ENCODE results near the gene CARS1.

DNA sequence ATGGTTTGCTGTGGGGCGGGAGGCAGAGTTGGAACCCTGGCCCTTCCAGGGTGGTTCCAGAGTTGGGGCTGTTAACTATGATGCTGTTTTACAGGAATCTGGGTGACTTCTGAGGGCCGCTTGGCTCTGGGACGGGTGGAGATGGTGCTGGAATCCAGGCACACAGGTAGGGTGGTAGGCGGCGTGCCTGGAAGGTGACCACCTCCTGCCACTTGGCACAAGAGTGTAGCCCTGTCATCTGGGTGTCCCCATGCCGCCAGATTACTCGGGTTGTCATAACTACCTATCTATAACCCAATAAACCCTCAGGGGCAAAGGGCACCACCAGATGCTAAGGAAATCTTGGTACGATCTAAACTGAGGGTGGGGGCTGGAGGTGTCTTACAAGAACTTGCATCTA, 1.3 kb downstream of the CARS1 start:
- TF ChIP-seq SPI1 (IDR thresholded peaks at IDR 0.05; ENCODE audit: borderline replicate concordance, low read depth), result no peak
- TF ChIP-seq CTCF (IDR thresholded peaks at IDR 0.05; ENCODE audit: insufficient read depth, low read length), result no peak
- TF ChIP-seq, protein P1, sequence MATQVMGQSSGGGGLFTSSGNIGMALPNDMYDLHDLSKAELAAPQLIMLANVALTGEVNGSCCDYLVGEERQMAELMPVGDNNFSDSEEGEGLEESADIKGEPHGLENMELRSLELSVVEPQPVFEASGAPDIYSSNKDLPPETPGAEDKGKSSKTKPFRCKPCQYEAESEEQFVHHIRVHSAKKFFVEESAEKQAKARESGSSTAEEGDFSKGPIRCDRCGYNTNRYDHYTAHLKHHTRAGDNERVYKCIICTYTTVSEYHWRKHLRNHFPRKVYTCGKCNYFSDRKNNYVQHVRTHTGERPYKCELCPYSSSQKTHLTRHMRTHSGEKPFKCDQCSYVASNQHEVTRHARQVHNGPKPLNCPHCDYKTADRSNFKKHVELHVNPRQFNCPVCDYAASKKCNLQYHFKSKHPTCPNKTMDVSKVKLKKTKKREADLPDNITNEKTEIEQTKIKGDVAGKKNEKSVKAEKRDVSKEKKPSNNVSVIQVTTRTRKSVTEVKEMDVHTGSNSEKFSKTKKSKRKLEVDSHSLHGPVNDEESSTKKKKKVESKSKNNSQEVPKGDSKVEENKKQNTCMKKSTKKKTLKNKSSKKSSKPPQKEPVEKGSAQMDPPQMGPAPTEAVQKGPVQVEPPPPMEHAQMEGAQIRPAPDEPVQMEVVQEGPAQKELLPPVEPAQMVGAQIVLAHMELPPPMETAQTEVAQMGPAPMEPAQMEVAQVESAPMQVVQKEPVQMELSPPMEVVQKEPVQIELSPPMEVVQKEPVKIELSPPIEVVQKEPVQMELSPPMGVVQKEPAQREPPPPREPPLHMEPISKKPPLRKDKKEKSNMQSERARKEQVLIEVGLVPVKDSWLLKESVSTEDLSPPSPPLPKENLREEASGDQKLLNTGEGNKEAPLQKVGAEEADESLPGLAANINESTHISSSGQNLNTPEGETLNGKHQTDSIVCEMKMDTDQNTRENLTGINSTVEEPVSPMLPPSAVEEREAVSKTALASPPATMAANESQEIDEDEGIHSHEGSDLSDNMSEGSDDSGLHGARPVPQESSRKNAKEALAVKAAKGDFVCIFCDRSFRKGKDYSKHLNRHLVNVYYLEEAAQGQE (IDR thresholded peaks at IDR 0.05; ENCODE audit: insufficient replicate concordance, low read depth), result no peak

Data from HL-60 (cell line).